Activated naive CD4-positive, alpha-beta T cell treated with anti-CD3 and anti-CD28 coated beads, Interleukin-2, amount 10 ng/mL, durations not matched to agents 7 days and 5 days (primary cell): ENCODE data around the gene EPB42.
A peak's percentile ranks its signal among the peaks of the same experiment; 100 is the strongest.
"Not testable (repeated sequence)": the region's sequence is repeated elsewhere in the genome, so short reads cannot be mapped to it uniquely, and the experiment has no call there.

Experiments used
- CTCF ChIA-PET: fragments of 350-600 bp; sonication (Branson Sonifier 250); formaldehyde crosslinking; loops from one replicate; lab custom pipeline; 2021; ENCODE audit warnings: antibody characterized with exemption; lab: Charles Lee
- DNase-seq: peaks from one replicate; pipeline ENCODE4 v3.0.0-alpha.2; 2020
- H3K27ac Mint-ChIP-seq: one replicate; pipeline ENCODE4 v1.8.0; 2021; ENCODE audit warnings: mild to moderate bottlenecking, moderate library complexity, mixed read lengths
- H3K27me3 Mint-ChIP-seq: one replicate; pipeline ENCODE4 v1.8.0; 2021; ENCODE audit warnings: mild to moderate bottlenecking, mixed read lengths
- H3K36me3 Mint-ChIP-seq: one replicate; pipeline ENCODE4 v1.8.0; 2021; ENCODE audit warnings: mixed read lengths
- H3K4me1 Mint-ChIP-seq: one replicate; pipeline ENCODE4 v1.8.0; 2021; ENCODE audit warnings: mixed read lengths
- H3K4me3 Mint-ChIP-seq: one replicate; pipeline ENCODE4 v1.8.0; 2021; ENCODE audit warnings: mild to moderate bottlenecking, moderate library complexity, mixed read lengths
- H3K9me3 Mint-ChIP-seq: one replicate; pipeline ENCODE4 v1.8.0; 2021; ENCODE audit warnings: mixed read lengths

The EPB42 gene

GRCh38 chr15:43199945-43200488 is 20.8 kb downstream of the EPB42 start:
- H3K27ac Mint-ChIP-seq, result no peak overlapping the region
- H3K9me3 Mint-ChIP-seq, result peaks cover 7% of the 10 kb centered on the region
- CTCF ChIA-PET, result interaction anchor here (1.0 kb wide), 1 partner anchor 86 kb away, joined by 3 read pairs; no protein-coding TSS in a partner anchor
- no peaks in the 10 kb centered on the region for H3K4me1 Mint-ChIP-seq
- H3K36me3 Mint-ChIP-seq, result peaks cover 24% of the 10 kb centered on the region
- peaks cover 9% of the 10 kb centered on the region for H3K27me3 Mint-ChIP-seq
- H3K4me3 Mint-ChIP-seq, result no peak overlapping the region
- no peak for DNase-seq

- H3K9me3 Mint-ChIP-seq, result peaks cover 7% of the 10 kb centered on the region
- no peak overlapping the region for H3K27ac Mint-ChIP-seq
- no peaks in the 10 kb centered on the region for H3K4me1 Mint-ChIP-seq
- no peak for DNase-seq
- peaks cover 29% of the 10 kb centered on the region for H3K36me3 Mint-ChIP-seq
- no peak overlapping the region for H3K4me3 Mint-ChIP-seq
- CTCF ChIA-PET, result no interaction called here
- peaks cover 5% of the 10 kb centered on the region for H3K27me3 Mint-ChIP-seq
Measured at GRCh38 chr15:43198992-43199391, 21.8 kb downstream of the EPB42 start.

DNA sequence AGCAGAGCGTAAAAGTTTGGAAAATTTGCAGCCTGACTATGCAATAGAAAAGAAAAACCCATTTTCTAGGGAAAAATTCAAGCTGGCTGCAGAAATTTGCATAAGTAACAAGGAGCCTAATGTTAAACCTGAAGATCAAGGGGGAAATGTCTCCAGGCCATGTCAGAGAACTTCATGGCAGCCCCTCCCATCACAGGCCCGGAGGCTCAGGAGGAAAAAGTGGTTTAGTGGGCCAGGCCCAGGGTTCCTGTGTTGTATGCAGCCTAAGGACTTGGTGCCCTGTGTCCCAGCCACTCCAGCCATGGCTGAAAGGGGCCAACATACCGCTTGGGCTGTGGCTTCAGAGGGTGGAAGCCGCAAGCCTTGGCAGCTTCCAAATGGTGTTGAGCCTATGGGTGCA is 22.3 kb downstream of the EPB42 start:
- H3K36me3 Mint-ChIP-seq, result peaks cover 29% of the 10 kb centered on the region
- CTCF ChIA-PET, H3K27me3 Mint-ChIP-seq, H3K27ac Mint-ChIP-seq, H3K4me1 Mint-ChIP-seq, DNase-seq, H3K4me3 Mint-ChIP-seq, H3K9me3 Mint-ChIP-seq: not testable (repeated sequence)

DNA sequence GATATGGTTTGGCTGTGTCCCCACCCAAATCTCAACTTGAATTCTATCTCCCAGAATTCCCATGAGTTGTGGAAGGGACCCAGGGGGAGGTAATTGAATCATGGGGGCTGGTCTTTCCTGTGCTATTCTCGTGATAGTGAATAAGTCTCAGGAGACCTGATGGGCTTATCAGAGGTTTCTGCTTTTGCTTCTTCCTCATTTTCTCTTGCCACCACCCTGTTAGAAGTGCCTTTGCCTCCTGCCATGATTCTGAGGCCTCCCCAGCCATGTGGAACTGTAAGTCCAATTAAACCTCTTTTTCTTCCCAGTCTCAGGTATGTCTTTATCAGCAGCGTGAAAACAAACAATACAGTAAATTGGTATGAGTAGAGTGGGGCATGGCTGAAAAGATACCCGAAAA is 23.0 kb downstream of the EPB42 start:
- H3K27me3 Mint-ChIP-seq, H3K4me3 Mint-ChIP-seq, H3K27ac Mint-ChIP-seq, DNase-seq, H3K9me3 Mint-ChIP-seq, H3K4me1 Mint-ChIP-seq, CTCF ChIA-PET: not testable (repeated sequence)
- peaks cover 35% of the 10 kb centered on the region for H3K36me3 Mint-ChIP-seq

GRCh38 chr15:43196760-43197548 is 23.9 kb downstream of the EPB42 start:
- no peaks in the 10 kb centered on the region for H3K4me1 Mint-ChIP-seq
- H3K36me3 Mint-ChIP-seq, result peaks cover 43% of the 10 kb centered on the region
- no peak overlapping the region for H3K4me3 Mint-ChIP-seq
- peaks cover 4% of the 10 kb centered on the region for H3K27me3 Mint-ChIP-seq
- CTCF ChIA-PET, result no interaction called here
- no peak for DNase-seq
- H3K27ac Mint-ChIP-seq, result no peak overlapping the region
- peaks cover 7% of the 10 kb centered on the region for H3K9me3 Mint-ChIP-seq

GRCh38 chr15:43194795-43195194 is 26.0 kb downstream of the EPB42 start:
- CTCF ChIA-PET, result interaction anchor here (1.4 to 6.2 kb wide), 3 partner anchors 9 to 91 kb away, joined by 3 to 56 read pairs (median 9); no protein-coding TSS in a partner anchor
- Mint-ChIP-seq H3K4me1 (peaks cover 2% of the 10 kb centered on the region), H3K27ac (no peak overlapping the region), H3K27me3 (no peaks in the 10 kb centered on the region), H3K4me3 (no peak overlapping the region), H3K9me3 (peaks cover 7% of the 10 kb centered on the region), H3K36me3 (peaks cover 59% of the 10 kb centered on the region)
- no peak for DNase-seq

DNA sequence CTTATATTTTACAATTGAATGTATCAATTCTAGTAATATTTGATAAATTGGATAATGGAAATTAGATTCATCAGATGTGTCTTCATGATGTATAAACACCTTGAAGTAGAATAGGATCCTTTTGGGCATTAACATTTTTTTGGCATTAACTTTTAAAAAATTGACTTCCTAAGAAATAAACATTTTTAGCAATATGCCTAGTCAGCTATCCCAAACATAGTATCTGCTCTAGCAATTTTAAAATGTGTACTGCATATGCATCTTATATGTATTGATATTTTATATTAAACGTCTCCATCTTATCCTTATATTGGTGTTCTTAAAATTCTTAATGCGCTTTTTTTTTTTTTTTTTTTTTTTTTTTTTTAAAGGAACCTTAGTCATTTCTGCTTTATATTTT is 27.1 kb downstream of the EPB42 start:
- Mint-ChIP-seq H3K4me3 (no peak overlapping the region), H3K27ac (no peak overlapping the region), H3K27me3 (no peaks in the 10 kb centered on the region), H3K9me3 (peaks cover 7% of the 10 kb centered on the region), H3K4me1 (peaks cover 9% of the 10 kb centered on the region), H3K36me3 (peaks cover 66% of the 10 kb centered on the region)
- no peak for DNase-seq
- CTCF ChIA-PET, result interaction anchor here (2.3 to 6.2 kb wide), 2 partner anchors 10 to 92 kb away, joined by 9 to 56 read pairs; no protein-coding TSS in a partner anchor

DNA sequence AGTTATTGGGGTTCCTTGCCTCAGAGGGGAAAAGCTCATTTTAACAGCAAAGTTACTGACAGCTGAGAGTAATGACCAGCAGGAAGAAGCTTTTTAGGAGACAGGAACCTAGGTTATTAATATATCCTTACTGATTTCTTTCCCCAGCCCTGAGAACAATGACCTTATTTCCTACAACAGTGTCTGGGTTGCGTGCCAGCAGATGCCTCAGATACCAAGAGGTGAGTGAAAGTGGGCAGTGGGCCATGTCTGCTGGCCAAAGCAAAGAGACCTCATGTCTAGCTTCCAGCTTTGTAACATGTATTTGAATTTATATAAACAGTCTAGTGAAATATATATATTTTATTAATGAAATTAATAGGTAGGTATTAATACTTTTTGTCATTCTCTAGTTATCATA is 30.6 kb downstream of the EPB42 start:
- Mint-ChIP-seq H3K4me3 (no peak overlapping the region), H3K9me3 (no peaks in the 10 kb centered on the region), H3K36me3 (peaks cover 51% of the 10 kb centered on the region), H3K27me3 (no peaks in the 10 kb centered on the region), H3K4me1 (peaks cover 38% of the 10 kb centered on the region), H3K27ac (no peak overlapping the region)
- CTCF ChIA-PET, result interaction anchor here (6.2 kb wide), 1 partner anchor 13 kb away, joined by 56 read pairs; no protein-coding TSS in a partner anchor
- no peak for DNase-seq

DNA sequence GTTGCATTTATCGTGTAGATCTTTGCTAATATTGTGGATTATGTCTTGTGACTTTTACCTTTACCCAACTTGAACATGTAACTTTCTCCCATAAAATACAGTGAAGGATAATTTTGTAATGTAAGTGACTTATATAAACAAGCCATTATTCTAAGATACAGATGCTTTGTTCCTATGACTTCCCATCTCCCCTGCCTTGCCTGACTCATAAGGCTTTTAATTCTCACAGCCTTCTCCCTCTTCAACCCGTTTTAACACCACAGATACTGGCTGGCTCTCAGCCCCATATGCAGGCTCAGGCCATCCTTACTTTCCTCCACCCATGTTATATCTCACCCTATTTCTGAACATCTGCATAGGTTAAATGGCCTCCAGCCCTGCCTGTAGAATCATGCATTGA is 31.5 kb downstream of the EPB42 start:
- CTCF ChIA-PET, result interaction anchor here (1.1 to 1.3 kb wide), 2 partner anchors 14 to 96 kb away, joined by 4 read pairs; no protein-coding TSS in a partner anchor
- Mint-ChIP-seq H3K4me3 (no peak overlapping the region), H3K27ac (no peak overlapping the region), H3K27me3 (no peaks in the 10 kb centered on the region), H3K36me3 (peaks cover 45% of the 10 kb centered on the region), H3K4me1 (peaks cover 44% of the 10 kb centered on the region), H3K9me3 (no peaks in the 10 kb centered on the region)
- DNase-seq, result no peak

DNA sequence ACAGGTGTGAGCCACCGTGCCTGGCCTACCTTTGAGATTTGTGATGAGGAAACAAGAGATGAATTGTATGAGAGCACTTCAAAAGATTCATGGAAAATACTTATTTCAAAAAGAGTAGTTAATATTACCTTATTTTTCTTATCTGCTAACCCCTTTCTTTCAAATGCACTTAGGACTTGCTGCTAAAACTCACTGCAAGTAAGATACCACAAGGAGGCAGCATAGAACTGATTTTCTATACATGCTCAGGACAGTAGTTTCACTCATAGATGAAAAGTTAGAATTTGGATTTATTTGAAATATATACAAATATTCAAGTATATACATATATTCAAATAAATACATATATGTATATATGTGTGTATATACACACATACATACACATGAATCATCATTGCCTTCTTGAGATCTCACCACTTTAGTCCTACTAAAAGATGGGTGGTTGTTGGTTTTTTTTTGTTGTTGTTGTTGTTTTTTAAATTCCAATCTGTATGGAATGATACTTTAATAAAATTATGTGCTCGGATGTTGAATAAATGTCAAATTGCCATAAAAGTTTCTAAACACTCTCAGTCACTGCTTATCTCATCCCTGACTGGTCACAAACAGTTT is 33.2 kb downstream of the EPB42 start:
- Mint-ChIP-seq H3K4me1 (peaks cover 44% of the 10 kb centered on the region), H3K9me3 (no peaks in the 10 kb centered on the region), H3K36me3 (peaks cover 47% of the 10 kb centered on the region), H3K27ac (no peak overlapping the region), H3K4me3 (peak overlapping the region; percentile 45), H3K27me3 (no peaks in the 10 kb centered on the region)
- CTCF ChIA-PET, result interaction anchor here (1.3 kb wide), 1 partner anchor 16 kb away, joined by 4 read pairs; no protein-coding TSS in a partner anchor
- no peak for DNase-seq

DNA sequence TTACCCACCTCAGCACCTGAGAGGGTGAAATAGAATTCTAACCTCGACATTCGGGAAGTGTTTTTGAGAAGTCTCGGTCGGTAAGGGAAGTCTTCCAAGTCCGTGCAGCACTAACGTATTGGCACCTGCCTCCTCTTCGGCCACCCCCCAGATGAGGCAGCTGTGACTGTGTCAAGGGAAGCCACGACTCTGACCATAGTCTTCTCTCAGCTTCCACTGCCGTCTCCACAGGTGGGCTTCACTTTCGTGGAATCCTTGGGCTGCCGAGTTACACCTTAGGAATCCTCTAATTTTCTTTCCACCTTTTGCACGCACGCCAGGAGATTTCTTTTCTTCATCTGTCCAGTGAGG is 34.8 kb downstream of the EPB42 start:
- H3K36me3 Mint-ChIP-seq, result peaks cover 40% of the 10 kb centered on the region
- CTCF ChIA-PET, result interaction anchor here (1.3 to 4.5 kb wide), 4 partner anchors 19 to 100 kb away, joined by 3 to 21 read pairs (median 8); partner anchors contain the start of gene TGM5
- H3K27me3 Mint-ChIP-seq, result no peaks in the 10 kb centered on the region
- peaks cover 43% of the 10 kb centered on the region for H3K4me1 Mint-ChIP-seq
- H3K4me3 Mint-ChIP-seq, result peak overlapping the region; percentile 97
- peak overlapping the region; percentile 96 for H3K27ac Mint-ChIP-seq
- H3K9me3 Mint-ChIP-seq, result no peaks in the 10 kb centered on the region
- DNase-seq, result no peak

DNA sequence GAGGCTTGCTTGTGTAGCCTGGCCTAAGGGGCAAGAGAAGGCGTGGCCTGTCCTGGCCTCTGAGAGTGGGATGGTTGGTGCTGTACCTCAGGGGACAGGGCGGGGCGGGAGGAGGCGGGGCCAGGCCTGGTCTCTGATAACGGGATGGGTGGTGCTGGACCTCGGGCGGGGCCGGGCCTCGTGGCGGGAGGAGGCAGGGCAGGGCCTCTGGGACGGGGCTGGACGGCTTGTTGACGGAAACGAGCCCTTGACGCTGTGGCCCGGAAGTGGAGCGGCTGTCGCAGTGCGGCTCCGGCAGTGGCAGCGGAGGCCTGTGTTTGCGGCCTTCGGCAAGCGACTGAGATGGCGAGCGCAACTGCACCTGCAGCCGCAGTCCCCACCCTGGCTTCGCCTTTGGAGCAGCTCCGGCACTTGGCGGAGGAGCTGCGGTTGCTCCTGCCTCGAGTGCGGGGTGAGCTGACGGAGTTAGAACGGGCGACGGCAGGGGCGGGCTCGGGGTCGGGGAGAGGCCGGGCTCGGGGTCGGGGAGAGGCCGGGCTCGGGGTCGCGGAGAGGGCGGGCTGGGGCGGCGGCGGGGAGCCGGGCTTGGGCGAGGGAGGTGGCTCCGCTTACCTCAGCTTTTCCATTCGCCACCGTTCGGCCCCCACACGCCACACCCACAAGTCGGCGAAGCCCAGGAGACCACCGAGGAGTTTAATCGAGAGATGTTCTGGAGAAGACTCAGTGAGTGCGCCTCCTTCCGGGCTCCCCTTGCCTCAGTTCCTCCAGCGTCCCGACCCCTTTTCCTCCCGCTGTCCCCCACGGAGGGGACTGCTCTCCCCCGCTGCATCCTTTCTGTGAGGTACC is 35.4 kb downstream of the EPB42 start, which contains the start of gene CCNDBP1:
CCNDBP1 (plus strand) TSS at position 247 of the 846 bp plus-strand sequence; CDS start at position 343, 96 bp downstream.
- no peaks in the 10 kb centered on the region for H3K9me3 Mint-ChIP-seq
- CTCF ChIA-PET, result interaction anchor here (0.8 to 4.5 kb wide), 4 partner anchors 19 to 100 kb away, joined by 3 to 21 read pairs (median 8); no protein-coding TSS in a partner anchor
- peak within 1 kb of the TSS; percentile 96 for H3K27ac Mint-ChIP-seq
- DNase-seq, result peak; percentile 94
- peaks cover 42% of the 10 kb centered on the region for H3K4me1 Mint-ChIP-seq
- H3K4me3 Mint-ChIP-seq, result peak within 1 kb of the TSS; percentile 97
- peaks cover 37% of the 10 kb centered on the region for H3K36me3 Mint-ChIP-seq
- H3K27me3 Mint-ChIP-seq, result no peaks in the 10 kb centered on the region

- H3K27me3 Mint-ChIP-seq, result no peaks in the 10 kb centered on the region
- H3K4me3 Mint-ChIP-seq, result peak overlapping the region; percentile 97
- peak overlapping the region; percentile 96 for H3K27ac Mint-ChIP-seq
- CTCF ChIA-PET, result interaction anchor here (0.8 to 4.5 kb wide), 4 partner anchors 20 to 101 kb away, joined by 3 to 21 read pairs (median 8); no protein-coding TSS in a partner anchor
- no peaks in the 10 kb centered on the region for H3K9me3 Mint-ChIP-seq
- no peak for DNase-seq
- peaks cover 41% of the 10 kb centered on the region for H3K4me1 Mint-ChIP-seq
- H3K36me3 Mint-ChIP-seq, result peaks cover 32% of the 10 kb centered on the region
Measured at GRCh38 chr15:43184407-43185124, 36.3 kb downstream of the EPB42 start.
